ENCODE measurements around the gene NME7.
"Not testable (repeated sequence)": the region's sequence is repeated elsewhere in the genome, so short reads cannot be mapped to it uniquely, and the experiment has no call there.

The NME7 gene

GRCh38 chr1:169149555-169150286, 217.9 kb downstream of the NME7 start:
- no peak for DNase-seq

GRCh38 chr1:169148472-169149252, 218.9 kb downstream of the NME7 start:
- DNase-seq: no peak

GRCh38 chr1:169146576-169147214, 220.9 kb downstream of the NME7 start:
- no peak for DNase-seq

GRCh38 chr1:169144941-169145626, 222.5 kb downstream of the NME7 start:
- no peak for DNase-seq

- DNase-seq: no peak
These were observed 223.6 kb downstream of the NME7 start for GRCh38 chr1:169143984-169144383.

- no peak for DNase-seq
These were observed 224.3 kb downstream of the NME7 start for GRCh38 chr1:169143346-169143745.

GRCh38 chr1:169142129-169142528, 225.5 kb downstream of the NME7 start:
- no peak for DNase-seq

GRCh38 chr1:169141356-169141755, 226.2 kb downstream of the NME7 start:
- DNase-seq: no peak

GRCh38 chr1:169138866-169139670, 228.5 kb downstream of the NME7 start:
- no peak for DNase-seq

- no peak for DNase-seq
These were observed 230.2 kb downstream of the NME7 start for GRCh38 chr1:169137357-169137756.

GRCh38 chr1:169133801-169134502, 233.6 kb downstream of the NME7 start:
- DNase-seq: no peak

GRCh38 chr1:169133228-169133576, 234.4 kb downstream of the NME7 start:
- no peak for DNase-seq

GRCh38 chr1:169132512-169133227, 234.9 kb downstream of the NME7 start:
- no peak for DNase-seq

- no peak for DNase-seq
These were observed 236.9 kb downstream of the NME7 start for GRCh38 chr1:169130683-169131082.

GRCh38 chr1:169129109-169129784, 238.3 kb downstream of the NME7 start:
- no peak for DNase-seq

GRCh38 chr1:169128562-169128961, 239.0 kb downstream of the NME7 start:
- DNase-seq: no peak

GRCh38 chr1:169127305-169127704, 240.3 kb downstream of the NME7 start:
- DNase-seq: no peak

- no peak for DNase-seq
These were observed 241.3 kb downstream of the NME7 start for GRCh38 chr1:169126335-169126734.

GRCh38 chr1:169125597-169125996, 242.0 kb downstream of the NME7 start:
- DNase-seq: not testable (repeated sequence)

GRCh38 chr1:169124459-169124858, 243.1 kb downstream of the NME7 start:
- no peak for DNase-seq

GRCh38 chr1:169122976-169123375, 244.6 kb downstream of the NME7 start:
- DNase-seq: no peak

All from amniotic stem cell (primary cell).